ENCODE measurements around the gene ENTHD1.

- no peak for TF ChIP-seq POLR2AphosphoS5 (IDR thresholded peaks at IDR 0.05; ENCODE audit: low read depth, low read length)
- no peak for TF ChIP-seq TAF1 (IDR thresholded peaks at IDR 0.05; ENCODE audit: borderline replicate concordance, low read depth, low read length)
Measured at GRCh38 chr22:39771486-39771885, 122.1 kb downstream of the ENTHD1 start.
